B cell (primary cell): Measurements from ENCODE around the gene NDUFA12. TPM values are rescaled to one million over a fixed set of nuclear protein-coding genes. Genes with fewer than 3 reads are reported as not detected.
"Not testable (repeated sequence)": the region's sequence is repeated elsewhere in the genome, so short reads cannot be mapped to it uniquely, and the experiment has no call there.

Experiments used
- ATAC-seq: fragments of 200-7000 bp; cut with Tn5 transposase; one replicate; pipeline ENCODE4 v1.10.0; 2021; ENCODE audit warnings: low read depth, mild to moderate bottlenecking, moderate number of reproducible peaks, moderate library complexity
- CTCF ChIA-PET: fragments of 350-600 bp; sonication (Branson Sonifier 250); formaldehyde crosslinking; loops from one replicate; lab custom pipeline; 2021; ENCODE audit warnings: antibody characterized with exemption, inconsistent platforms; lab: Charles Lee
- POLR2A ChIA-PET: fragments of 350-600 bp; sonication (Branson Sonifier 250); formaldehyde crosslinking; loops from one replicate; lab custom pipeline; 2021; ENCODE audit warnings: antibody characterized with exemption; lab: Charles Lee
- DNase-seq: peaks from one replicate; pipeline ENCODE4 v3.0.0; 2013
- H2AFZ ChIP-seq: 2 replicates; pipeline ENCODE4 v1.6.1; 2012; ENCODE audit warnings: mild to moderate bottlenecking, low read depth, low read length; ENCODE audit not compliant: insufficient read depth, poor library complexity, severe bottlenecking
- H3K27ac ChIP-seq, 2 donors: 1 replicate in 1 of 2; 2 replicates in 1 of 2; pipeline ENCODE4 v1.5.1; 2012 to 2013; ENCODE audit warnings: low read length in 2 of 2, mild to moderate bottlenecking in 2 of 2, moderate library complexity in 1 of 2
- H3K27me3 ChIP-seq, 4 experiments: fragments of 200-600 bp in 1 of 4; sonication (generic) in 1 of 4; replicated peaks in 1 of 4; 1 replicate in 2 of 4; 2 replicates in 2 of 4; pipeline versions ENCODE4 v1.6.1 to v1.7.0; 2013 to 2016; ENCODE audit warnings: low read length in 3 of 4, mild to moderate bottlenecking in 2 of 4, mixed read lengths in 1 of 4, moderate library complexity in 1 of 4; ENCODE audit not compliant: insufficient read depth in 4 of 4, control insufficient read depth in 3 of 4; ENCODE audit errors: control extremely low read depth in 1 of 4
- H3K36me3 ChIP-seq, 2 experiments: replicated peaks in 1 of 2; 1 replicate in 1 of 2; 2 replicates in 1 of 2; pipeline versions ENCODE4 v1.6.1 to v1.7.1; 2013; ENCODE audit warnings: low read length in 1 of 2; ENCODE audit not compliant: insufficient read depth in 2 of 2, control insufficient read depth in 1 of 2; ENCODE audit errors: control extremely low read depth in 1 of 2, extremely low read depth in 1 of 2
- H3K4me1 ChIP-seq, 2 donors: fragments of 200-600 bp in 1 of 2; sonication (generic) in 1 of 2; 1 replicate in 1 of 2; 2 replicates in 1 of 2; pipeline versions ENCODE4 v1.5.1 to v1.6.1; 2013 to 2017; ENCODE audit warnings: low read length in 2 of 2; ENCODE audit not compliant: control insufficient read depth in 2 of 2, insufficient read depth in 2 of 2
- H3K4me2 ChIP-seq: replicated peaks from 2 replicates; pipeline ENCODE3; 2012; ENCODE audit warnings: mild to moderate bottlenecking, low read depth, low read length; ENCODE audit not compliant: poor library complexity, severe bottlenecking
- H3K4me3 ChIP-seq, 5 experiments: fragments of 200-600 bp in 1 of 5; sonication (generic) in 1 of 5; 1 replicate in 3 of 5; 2 replicates in 2 of 5; pipeline versions ENCODE4 v1.5.1 to v1.7.0; 2011 to 2016; ENCODE audit warnings: low read length in 4 of 5, mild to moderate bottlenecking in 4 of 5, low read depth in 2 of 5, control low read depth in 1 of 5, moderate library complexity in 1 of 5; ENCODE audit not compliant: insufficient read depth in 1 of 5; ENCODE audit errors: control extremely low read depth in 1 of 5, extremely low read depth in 1 of 5
- H3K79me2 ChIP-seq: fragments of 200-600 bp; sonication (generic); one replicate; pipeline ENCODE4 v1.6.0; 2016; ENCODE audit warnings: low read length; ENCODE audit not compliant: control insufficient read depth, insufficient read depth
- H3K9ac ChIP-seq: fragments of 200-600 bp; sonication (generic); 2 replicates; pipeline ENCODE4 v1.6.1; 2017; ENCODE audit warnings: mild to moderate bottlenecking, low read length, moderate library complexity
- H3K9me3 ChIP-seq, 3 donors: one replicate each; pipeline versions ENCODE4 v1.6.1 to v1.7.1; 2013; ENCODE audit warnings: low read length in 2 of 3; ENCODE audit not compliant: control insufficient read depth in 2 of 3, insufficient read depth in 1 of 3; ENCODE audit errors: control extremely low read depth in 1 of 3
- H4K20me1 ChIP-seq: 2 replicates; pipeline ENCODE4 v1.6.0; 2012; ENCODE audit warnings: mild to moderate bottlenecking, low read length; ENCODE audit not compliant: insufficient read depth, control insufficient read depth, poor library complexity, severe bottlenecking
- H3K27ac Mint-ChIP-seq: one replicate; pipeline ENCODE4 v1.8.0; 2021; ENCODE audit warnings: mixed read lengths
- H3K27me3 Mint-ChIP-seq: one replicate; pipeline ENCODE4 v1.8.0; 2021; ENCODE audit warnings: mixed read lengths
- H3K4me1 Mint-ChIP-seq: one replicate; pipeline ENCODE4 v1.8.0; 2021; ENCODE audit warnings: mixed read lengths
- H3K4me3 Mint-ChIP-seq: one replicate; pipeline ENCODE4 v1.8.0; 2021; ENCODE audit warnings: mixed read lengths
- H3K9me3 Mint-ChIP-seq: one replicate; pipeline ENCODE4 v1.8.0; 2022; ENCODE audit warnings: mixed read lengths; ENCODE audit not compliant: insufficient read depth
- CTCF ChIP-seq: fragments of 200-600 bp; IDR thresholded peaks from one replicate; pipeline ENCODE4 v1.8.0; 2022; ENCODE audit warnings: antibody characterized with exemption, mild to moderate bottlenecking
- EZH2 ChIP-seq: IDR thresholded peaks from 2 replicates; pipeline ENCODE4 v1.6.1; 2012; ENCODE audit warnings: borderline replicate concordance, low read depth, mild to moderate bottlenecking, moderate library complexity, low read length; ENCODE audit not compliant: insufficient read depth, poor library complexity, severe bottlenecking
- WGBS: methylation state at CpG from one replicate; pipeline ENCODE4 v1.1.5; 2013; ENCODE audit warnings: missing lambda C conversion rate; ENCODE audit not compliant: insufficient coverage; 5-methylcytosine and 5-hydroxymethylcytosine counted together
- intact Hi-C: fragments of 100-400 bp; cut with micrococcal nuclease; formaldehyde crosslinking; loops from one replicate; pipeline ENCODE4 v1.10.0; 2022
- polyA plus RNA-seq: library from polyadenylated mRNA; depleted of rRNA; stranded (reverse); fragments of >200 nt; gene quantifications from 2 replicates; pipeline ENCODE4 v1.2.3, GENCODE V29; 2012
- total RNA-seq, 2 donors: library from RNA; stranded (reverse); fragments of 120-200 nt in 1 of 2; gene quantifications; 1 replicate in 1 of 2; 2 replicates in 1 of 2; pipeline versions ENCODE4 v1.2.3 to v1.2.4, GENCODE V29; 2013 to 2022

Gene NDUFA12
- total and polyA plus RNA-seq, 2 donors (not counting 1 experiment from before 2014, with no cell fraction given) = 41.7 to 51.8 TPM

GRCh38 chr12:94994312-94994711 lies 9.2 kb downstream of the NDUFA12 start:
- Mint-ChIP-seq H3K27ac (no peak overlapping the region), H3K4me3 (no peak overlapping the region), H3K27me3 (no peaks in the 10 kb centered on the region), H3K4me1 (peaks cover 20% of the 10 kb centered on the region), H3K9me3 (no peaks in the 10 kb centered on the region)
- no peak overlapping the region for H3K4me3 ChIP-seq
- TF ChIP-seq EZH2 (no peak), CTCF (no peak)
- no peak overlapping the region for H3K9ac ChIP-seq
- H3K27me3 ChIP-seq = no peaks in the 10 kb centered on the region
- intact Hi-C loops = no loop called here
- POLR2A ChIA-PET = interaction anchor here (0.6 kb wide), 1 partner anchor 10 kb away, joined by 4 read pairs; no protein-coding TSS in a partner anchor
- 86% methylated on average over 2 of the region's 2 CpGs for WGBS
- DNase-seq (no peak), ATAC-seq (no peak)
- H2AFZ ChIP-seq = no peak overlapping the region
- H3K4me2 ChIP-seq = no peak overlapping the region
- CTCF ChIA-PET = no interaction called here
- no peak overlapping the region for H3K27ac ChIP-seq
- no peaks in the 10 kb centered on the region for H3K9me3 ChIP-seq
- H3K79me2 ChIP-seq = peaks cover 52% of the 10 kb centered on the region
- H3K36me3 ChIP-seq = peaks cover 1 to 34% of the 10 kb centered on the region in 2 experiments
- H4K20me1 ChIP-seq = peaks cover 24% of the 10 kb centered on the region
- H3K4me1 ChIP-seq = peaks cover 0 to 12% of the 10 kb centered on the region in 2 donors

DNA sequence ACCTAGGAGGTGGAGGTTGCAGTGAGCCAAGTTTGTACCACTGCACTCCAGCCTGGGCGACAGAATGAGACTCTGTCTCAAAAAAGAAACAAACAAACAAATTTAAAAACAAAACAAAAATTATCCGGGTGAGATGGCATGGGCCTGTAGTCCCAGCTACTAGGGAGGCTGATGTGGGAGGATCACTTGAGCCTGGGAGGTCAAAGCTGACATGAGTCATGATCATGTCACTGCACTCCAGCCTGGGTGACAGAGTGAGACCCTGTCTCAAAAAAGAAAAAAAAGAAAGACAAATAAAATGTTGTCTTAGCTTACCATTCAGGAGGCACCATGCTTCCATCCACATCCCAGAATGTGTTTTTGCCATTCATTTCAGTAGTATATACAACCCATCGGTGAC lies 9.6 kb downstream of the NDUFA12 start:
- Histone ChIP-seq H3K79me2 (peaks cover 48% of the 10 kb centered on the region), H3K36me3 (peaks cover 4 to 35% of the 10 kb centered on the region in 2 experiments), H4K20me1 (peaks cover 24% of the 10 kb centered on the region)
- H3K9me3 ChIP-seq, CTCF ChIA-PET, H3K9me3 Mint-ChIP-seq, H3K27me3 ChIP-seq, H2AFZ ChIP-seq, H3K27ac Mint-ChIP-seq, H3K27ac ChIP-seq, ATAC-seq, intact Hi-C loops, H3K27me3 Mint-ChIP-seq, DNase-seq, H3K9ac ChIP-seq, H3K4me1 ChIP-seq, H3K4me2 ChIP-seq, H3K4me3 ChIP-seq, H3K4me3 Mint-ChIP-seq: not testable (repeated sequence)
- POLR2A ChIA-PET = interaction anchor here (0.6 kb wide), 1 partner anchor 10 kb away, joined by 4 read pairs; no protein-coding TSS in a partner anchor
- no CpG with 5 or more reads among the region's 3 CpGs for WGBS
- peaks cover 15% of the 10 kb centered on the region for H3K4me1 Mint-ChIP-seq
